IMR-90 (cell line): ENCODE results near the gene VPS4B. TPM values are rescaled to one million over a fixed set of nuclear protein-coding genes. Genes with fewer than 3 reads are reported as not detected.

Experiments used
- ATAC-seq: fragments of 200-7000 bp; cut with Tn5 transposase; 2 replicates; pipeline ENCODE4 v1.9.1; 2020; ENCODE audit warnings: low read depth, mild to moderate bottlenecking, moderate library complexity
- BruUV-seq: library from RNA; stranded (reverse); fragments of 400-500 nt; replicated peaks from 2 replicates; lab custom pipeline; 2021; lab: Mats Ljungman, UMichigan
- CTCF ChIA-PET: fragments of 300-600 bp; formaldehyde crosslinking; extraction: SDS; loops from one replicate; lab custom pipeline; 2021; ENCODE audit warnings: antibody characterized with exemption; lab: Yijun Ruan, JAX
- POLR2A ChIA-PET: fragments of 300-600 bp; sonication (Branson Sonifier 250); formaldehyde crosslinking; loops from one replicate; lab custom pipeline; 2022; ENCODE audit warnings: antibody characterized with exemption; ENCODE audit not compliant: unreplicated experiment; lab: Charles Lee
- DNase-seq: peaks from one replicate; pipeline ENCODE4 v3.0.0; 2013
- H2AFZ ChIP-seq: replicated peaks from 2 replicates; pipeline ENCODE3; 2013; ENCODE audit warnings: low read length, mild to moderate bottlenecking; ENCODE audit not compliant: poor library complexity
- H2AK5ac ChIP-seq: 2 replicates; pipeline ENCODE4 v1.6.1; 2013; ENCODE audit warnings: low read depth, low read length, inconsistent platforms
- H2AK9ac ChIP-seq: replicated peaks from 2 replicates; pipeline ENCODE3; 2013; ENCODE audit warnings: mild to moderate bottlenecking, low read depth, low read length, moderate library complexity; ENCODE audit not compliant: poor library complexity
- H2BK120ac ChIP-seq: 2 replicates; pipeline ENCODE4 v1.6.1; 2013; ENCODE audit warnings: low read depth, low read length, inconsistent platforms
- H2BK15ac ChIP-seq: 3 replicates; pipeline ENCODE4 v1.6.1; 2013; ENCODE audit warnings: low read depth, low read length, inconsistent platforms
- H2BK20ac ChIP-seq: 2 replicates; pipeline ENCODE4 v1.6.1; 2013; ENCODE audit warnings: low read depth, mild to moderate bottlenecking, inconsistent platforms, low read length, moderate library complexity
- H2BK5ac ChIP-seq: 2 replicates; pipeline ENCODE4 v1.6.1; 2013; ENCODE audit warnings: mild to moderate bottlenecking, low read depth, low read length, inconsistent platforms; ENCODE audit not compliant: poor library complexity, severe bottlenecking
- H3K14ac ChIP-seq: replicated peaks from 2 replicates; pipeline ENCODE4 v1.6.1; 2013; ENCODE audit warnings: low read depth, low read length, inconsistent platforms
- H3K18ac ChIP-seq: 2 replicates; pipeline ENCODE4 v1.6.1; 2013; ENCODE audit warnings: low read depth, low read length, control low read depth
- H3K23ac ChIP-seq: 2 replicates; pipeline ENCODE4 v1.6.1; 2013; ENCODE audit warnings: low read depth, low read length, inconsistent platforms
- H3K27ac ChIP-seq: 2 replicates; pipeline ENCODE4 v1.5.1; 2013; ENCODE audit warnings: mild to moderate bottlenecking, control low read depth, low read length; ENCODE audit not compliant: insufficient read depth
- H3K27me3 ChIP-seq: 2 replicates; pipeline ENCODE4 v1.6.1; 2013; ENCODE audit warnings: low read length; ENCODE audit not compliant: control insufficient read depth, insufficient read depth
- H3K36me3 ChIP-seq: 2 replicates; pipeline ENCODE4 v1.6.1; 2013; ENCODE audit warnings: low read length, mixed read lengths; ENCODE audit not compliant: control insufficient read depth, insufficient read depth
- H3K4ac ChIP-seq: 2 replicates; pipeline ENCODE4 v1.6.1; 2013; ENCODE audit warnings: low read depth, low read length, inconsistent platforms
- H3K4me1 ChIP-seq: 2 replicates; pipeline ENCODE4 v1.6.1; 2013; ENCODE audit warnings: low read length, mixed read lengths; ENCODE audit not compliant: control insufficient read depth, insufficient read depth
- H3K4me2 ChIP-seq: 2 replicates; pipeline ENCODE4 v1.6.1; 2013; ENCODE audit warnings: low read depth, mild to moderate bottlenecking, control low read depth, low read length, moderate library complexity
- H3K4me3 ChIP-seq: 2 replicates; pipeline ENCODE4 v1.5.1; 2013; ENCODE audit warnings: low read depth, mild to moderate bottlenecking, control low read depth, low read length, moderate library complexity; ENCODE audit not compliant: insufficient read depth
- H3K56ac ChIP-seq: 2 replicates; pipeline ENCODE4 v1.6.1; 2013; ENCODE audit warnings: low read length, inconsistent platforms; ENCODE audit not compliant: insufficient read depth; ENCODE audit errors: extremely low read depth
- H3K79me1 ChIP-seq, 2 experiments: 2 replicates each; pipeline ENCODE4 v1.6.1; 2013; ENCODE audit warnings: low read length in 2 of 2, inconsistent platforms in 1 of 2, low read depth in 1 of 2
- H3K9ac ChIP-seq: 2 replicates; pipeline ENCODE4 v1.6.1; 2013; ENCODE audit warnings: low read depth, low read length, control low read depth
- H3K9me1 ChIP-seq: 2 replicates; pipeline ENCODE4 v1.6.1; 2013; ENCODE audit warnings: low read length, inconsistent platforms; ENCODE audit not compliant: insufficient read depth
- H3K9me3 ChIP-seq: 2 replicates; pipeline ENCODE4 v1.6.1; 2013; ENCODE audit warnings: low read length; ENCODE audit not compliant: control insufficient read depth, insufficient read depth
- H4K20me1 ChIP-seq: 2 replicates; pipeline ENCODE4 v1.6.1; 2013; ENCODE audit warnings: low read length, inconsistent platforms; ENCODE audit not compliant: insufficient read depth
- H4K5ac ChIP-seq: 2 replicates; pipeline ENCODE4 v1.6.1; 2013; ENCODE audit warnings: mild to moderate bottlenecking, low read depth, low read length, control low read depth
- H4K8ac ChIP-seq, 2 experiments: 2 replicates each; pipeline ENCODE4 v1.6.1; 2013; ENCODE audit warnings: low read depth in 2 of 2, low read length in 2 of 2, control low read depth in 1 of 2, inconsistent platforms in 1 of 2
- H4K91ac ChIP-seq: 2 replicates; pipeline ENCODE4 v1.6.1; 2013; ENCODE audit warnings: low read depth, low read length, inconsistent platforms; ENCODE audit not compliant: insufficient read depth
- BHLHE40 ChIP-seq: fragments of 150-350 bp; IDR thresholded peaks from 2 replicates; pipeline ENCODE4 v1.6.1; 2016; ENCODE audit warnings: mild to moderate bottlenecking, low read depth, low read length
- FOS ChIP-seq: fragments of 150-350 bp; IDR thresholded peaks from 2 replicates; pipeline ENCODE4 v1.6.1; 2016; ENCODE audit warnings: low read depth, low read length
- MAZ ChIP-seq: IDR thresholded peaks from 2 replicates; pipeline ENCODE4 v1.6.1; 2012; ENCODE audit warnings: low read depth, mild to moderate bottlenecking, low read length, improper control_type of control experiment, moderate library complexity, borderline replicate concordance
- MXI1 ChIP-seq: IDR thresholded peaks from 2 replicates; pipeline ENCODE4 v1.6.1; 2012; ENCODE audit warnings: low read depth, mild to moderate bottlenecking, low read length, moderate library complexity, borderline replicate concordance
- NFE2L2 ChIP-seq: fragments of 150-350 bp; IDR thresholded peaks from 2 replicates; pipeline ENCODE4 v1.6.1; 2016; ENCODE audit warnings: low read depth, mild to moderate bottlenecking, low read length
- POLR2A ChIP-seq: IDR thresholded peaks from 2 replicates; pipeline ENCODE4 v1.6.1; 2012; ENCODE audit warnings: mild to moderate bottlenecking, low read depth, low read length
- RFX5 ChIP-seq: IDR thresholded peaks from 2 replicates; pipeline ENCODE4 v1.8.0; 2012; ENCODE audit warnings: low read depth, mild to moderate bottlenecking, low read length, moderate library complexity
- SMC3 ChIP-seq: fragments of 150-350 bp; IDR thresholded peaks from 2 replicates; pipeline ENCODE4 v1.6.1; 2016; ENCODE audit warnings: low read depth, mild to moderate bottlenecking, antibody characterized with exemption, low read length, moderate library complexity
- USF2 ChIP-seq: fragments of 150-350 bp; IDR thresholded peaks from 2 replicates; pipeline ENCODE4 v1.6.1; 2017; ENCODE audit warnings: mild to moderate bottlenecking, antibody characterized with exemption, low read length, low read depth
- WGBS, 2 experiments: methylation state at CpG; one replicate each; pipeline versions ENCODE4 v1.1.5 to v1.1.7; 2013; ENCODE audit warnings: missing lambda C conversion rate in 2 of 2; ENCODE audit not compliant: insufficient read length in 1 of 2; ENCODE audit errors: extremely low coverage in 2 of 2; 5-methylcytosine and 5-hydroxymethylcytosine counted together
- dilution Hi-C: fragments of 300-500 bp; cut with HindIII; formaldehyde crosslinking; loops from one replicate; pipeline ENCODE4 v1.14.3; 2018; ENCODE audit warnings: low sequenced_read_pairs; ENCODE audit not compliant: unreplicated experiment
- in situ Hi-C: fragments of 300-500 bp; cut with MboI; formaldehyde crosslinking; loops from 3 replicates; pipeline ENCODE4 v1.14.3; 2019; ENCODE audit warnings: low sequenced_read_pairs, inconsistent platforms, mixed read lengths
- intact Hi-C: fragments of 100-400 bp; cut with micrococcal nuclease; formaldehyde crosslinking; loops from 2 replicates; pipeline ENCODE4 v1.10.0; 2022
- polyA plus RNA-seq, 3 experiments: library from polyadenylated mRNA; depleted of rRNA; stranded (reverse); fragments of >200 nt; gene quantifications; 2 replicates each; pipeline ENCODE4 v1.2.3, GENCODE V29; 2012; ENCODE audit warnings: low replicate concordance in 1 of 3
- total RNA-seq: library from RNA; depleted of rRNA; stranded (reverse); fragments of >200 nt; gene quantifications from 2 replicates; pipeline ENCODE4 v1.2.3, GENCODE V29; 2012

VPS4B gene
- total and polyA plus RNA-seq, 2 of the 4 experiments (the other 2 are of a cell fraction) = 16.2 to 31.5 TPM

- ChIA-PET CTCF (interaction anchor here (0.5 to 0.9 kb wide), 2 partner anchors 13 to 52 kb away, joined by 3 to 4 read pairs; no protein-coding TSS in a partner anchor), POLR2A (interaction anchor here (0.5 to 0.7 kb wide), 2 partner anchors 31 to 668 kb away, joined by 5 read pairs; no protein-coding TSS in a partner anchor)
- BruUV-seq = no TSS peak
Observed at GRCh38 chr18:63367053-63367953, 55.0 kb downstream of the VPS4B start, which contains the start of gene KDSR. Gene KDSR, minus strand, starts transcription at chr18:63367206. Its CDS starts 88 bp downstream, at chr18:63367118.

More at GRCh38 chr18:63367053-63367953, 55.0 kb downstream of the VPS4B start, which contains the start of gene KDSR:
- Histone ChIP-seq H3K79me1 (peaks cover 6 to 31% of the 10 kb centered on the region in 2 experiments), H2AFZ (peak within 1 kb of the TSS; percentile 99), H3K9ac (peak within 1 kb of the TSS; percentile 83), H4K20me1 (peaks cover 16% of the 10 kb centered on the region), H2AK5ac (peak within 1 kb of the TSS; percentile 92; the same call in 1 of the 2 replicates), H3K56ac (peak within 1 kb of the TSS; percentile 83), H2BK5ac (peak within 1 kb of the TSS; percentile 90), H2BK120ac (peak within 1 kb of the TSS; percentile 87), H4K91ac (peak within 1 kb of the TSS; percentile 79), H2BK15ac (peak within 1 kb of the TSS; percentile 96; the same call in 2 of the 3 replicates), H3K4me3 (peak within 1 kb of the TSS; percentile 88), H3K9me1 (peaks cover 2% of the 10 kb centered on the region), H3K27me3 (no peaks in the 10 kb centered on the region), H3K14ac (peak within 1 kb of the TSS; percentile 87), H2AK9ac (peak within 1 kb of the TSS; percentile 96), H4K5ac (peak within 1 kb of the TSS; percentile 58; the same call in 1 of the 2 replicates), H3K36me3 (peaks cover 1% of the 10 kb centered on the region), H3K4ac (peak within 1 kb of the TSS; percentile 91), H3K27ac (peak within 1 kb of the TSS; percentile 94), H3K18ac (peak within 1 kb of the TSS; percentile 45), H3K23ac (peak within 1 kb of the TSS; percentile 99), H3K9me3 (no peaks in the 10 kb centered on the region), H3K4me1 (0 out of 2 replicates have a peak, but pooled peaks cover 3% of the 10 kb centered on the region), H2BK20ac (peak within 1 kb of the TSS; percentile 40; the same call in 1 of the 2 replicates), H3K4me2 (peak within 1 kb of the TSS; percentile 84), H4K8ac (peak within 1 kb of the TSS; percentile 75 to 91)
- ATAC-seq (peak; percentile 95), DNase-seq (peak; percentile 99)
- TF ChIP-seq FOS (no peak; the same call in 1 of the 2 replicates), MXI1 (peak; percentile 50), USF2 (no peak), MAZ (peak; percentile 87), NFE2L2 (no peak), SMC3 (0 out of 2 replicates have a peak, but pooled peaks have one; percentile 18), RFX5 (no peak; the same call in 1 of the 2 replicates), BHLHE40 (peak; percentile 67), POLR2A (peak; percentile 95)
- 0% methylated on average over 49 of the region's 90 CpGs; no CpG with 5 or more reads in 1 of the 2 experiments for WGBS, 2 experiments
- intact Hi-C loops (loop anchor here (1.0 kb wide), 2 partner anchors 31 to 55 kb away; partner anchors contain the start of gene VPS4B), in situ Hi-C loops (no loop called here), dilution Hi-C loops (no loop called here)
